ENCODE measurements around the gene TMEM208.

- TF ChIP-seq CTCF (IDR thresholded peaks at IDR 0.05; ENCODE audit: low read depth, low read length, missing input control), result no peak
- TF ChIP-seq SP1 (IDR thresholded peaks at IDR 0.05), result no peak
- no peak for TF ChIP-seq ATF3 (IDR thresholded peaks at IDR 0.05)
Observed at GRCh38 chr16:67188798-67189197, 38.1 kb upstream of the TMEM208 start.
